ENCODE results near the gene SOX12.

DNA sequence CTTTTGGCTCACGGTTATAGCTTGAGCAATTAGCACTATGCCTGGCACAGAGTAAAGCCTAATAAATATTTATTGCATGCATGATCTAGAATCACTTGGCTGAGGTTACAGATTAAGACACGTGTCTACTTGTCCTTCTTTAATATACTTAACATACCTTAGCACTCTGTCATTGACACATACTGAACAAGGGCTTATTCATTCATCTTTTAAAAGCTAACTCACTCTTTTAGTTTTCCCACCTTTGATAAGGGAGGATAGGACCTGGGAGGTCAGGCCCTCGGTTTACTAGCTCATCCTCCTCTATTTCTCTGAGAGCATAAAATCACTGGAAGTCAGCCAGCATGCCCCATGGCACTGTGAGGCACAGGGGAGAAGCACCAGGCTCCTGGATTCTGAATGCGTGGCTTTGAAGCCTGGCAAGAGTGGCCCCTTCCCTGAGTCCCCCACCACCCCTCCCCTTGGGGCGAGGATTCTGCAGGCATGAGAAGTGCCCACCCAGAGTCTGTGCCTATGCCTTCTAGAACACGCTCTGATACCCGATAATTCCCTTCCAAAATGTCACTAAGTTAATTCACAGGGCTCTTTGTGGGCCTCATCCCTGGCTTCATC is 16.8 kb upstream of the SOX12 start:
- TF ChIP-seq EZH2 (IDR thresholded peaks at IDR 0.05) (no peak), POLR2AphosphoS5 (IDR thresholded peaks at IDR 0.05; ENCODE audit: borderline replicate concordance, low read depth, low read length) (no peak), FOXP2 (optimal IDR thresholded peaks at IDR 0.05; ENCODE audit: control extremely low read depth, extremely low read length, insufficient read depth) (no peak)
